Muscle of back (tissue), 11 donors: ENCODE measurements around the gene GZMB. TPM values are rescaled to one million over a fixed set of nuclear protein-coding genes. Genes with fewer than 3 reads are reported as not detected.
A peak's percentile ranks its signal among the peaks of the same experiment; 100 is the strongest.
"Not testable (repeated sequence)": the region's sequence is repeated elsewhere in the genome, so short reads cannot be mapped to it uniquely, and the experiment has no call there.

Source experiments
- DNase-seq, 3 donors: peaks; one replicate each; pipeline versions ENCODE4 v3.0.0 to v3.0.0-alpha.2; 2013
- polyA plus RNA-seq, 10 donors: library from polyadenylated mRNA; unstranded; fragments of 120-200 nt; gene quantifications; one replicate each; pipeline ENCODE4 v1.2.1, GENCODE V29; 2013; ENCODE audit not compliant: insufficient read length in 10 of 10

The GZMB gene
- polyA plus RNA-seq, 10 donors, result 0.24 to 0.85 (median 0.36) TPM; not detected in 2

- no peak for DNase-seq
These were observed 2.1 kb downstream of the GZMB start for GRCh38 chr14:24631749-24632335.

DNA sequence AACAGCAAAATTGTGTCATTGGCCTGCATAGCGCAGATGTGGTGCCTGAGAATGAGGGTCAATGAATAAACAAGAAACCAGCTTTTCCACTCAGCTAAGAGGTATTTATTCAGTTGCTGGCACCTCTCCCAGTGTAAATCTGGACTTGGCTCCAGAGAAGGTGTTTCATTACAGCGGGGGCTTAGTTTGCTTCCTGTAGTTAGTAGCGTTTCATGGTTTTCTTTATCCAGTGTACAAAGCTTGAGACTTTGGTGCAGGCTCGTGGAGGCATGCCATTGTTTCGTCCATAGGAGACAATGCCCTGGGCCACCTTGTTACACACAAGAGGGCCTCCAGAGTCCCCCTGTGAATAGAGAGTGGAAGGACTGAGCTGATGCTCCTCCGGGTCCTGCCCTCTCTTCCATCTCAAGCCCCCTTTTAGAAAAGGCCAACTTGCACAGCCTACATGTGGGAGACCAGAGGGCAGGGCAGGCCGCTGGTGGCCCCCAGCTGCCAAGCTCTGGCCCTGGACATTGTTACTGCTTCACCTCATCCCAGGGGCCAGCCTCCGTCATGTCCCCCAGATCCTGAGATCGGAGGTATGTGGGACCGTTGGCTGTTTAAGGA is 3.0 kb downstream of the GZMB start:
- peak in 2 of 3 donors; percentile 7 to 44 for DNase-seq

DNA sequence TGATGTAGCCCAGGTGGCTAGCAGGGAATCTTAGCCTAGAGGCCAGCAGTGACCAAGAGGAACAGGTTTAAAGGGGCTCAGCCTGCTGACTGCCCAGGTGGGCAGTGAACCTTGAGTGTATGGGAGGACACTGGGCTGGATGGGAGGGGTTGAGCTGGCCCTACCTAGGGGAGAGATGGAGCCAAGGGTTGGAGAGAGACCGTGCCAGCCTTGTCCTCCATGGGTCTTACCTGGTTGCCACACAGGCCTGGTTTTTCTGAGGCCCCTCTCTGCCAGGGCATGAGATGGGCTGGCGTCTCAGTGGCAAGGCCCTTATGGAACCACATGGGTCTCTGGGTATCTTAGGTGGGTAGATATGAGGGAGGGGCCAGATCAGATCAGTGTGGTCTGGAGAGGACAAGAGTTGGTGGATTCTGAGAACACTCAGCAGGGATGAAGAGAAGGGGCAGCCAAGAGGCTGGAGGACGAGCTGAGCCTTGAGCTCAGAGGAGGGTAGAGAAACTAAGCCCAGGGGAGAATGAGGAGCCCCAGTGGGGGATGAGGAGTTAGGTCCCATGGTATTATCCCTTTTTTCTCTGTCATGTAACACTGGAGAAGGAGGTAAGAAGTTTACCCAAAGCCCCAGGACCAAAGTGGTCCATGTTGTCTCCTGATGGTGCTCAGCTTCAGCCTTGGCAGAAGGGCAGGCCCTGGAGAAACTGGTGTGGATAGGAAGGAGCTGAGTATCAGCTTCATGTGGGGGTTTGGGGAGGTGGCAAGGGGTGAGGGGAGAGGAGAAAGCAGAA is 3.7 kb downstream of the GZMB start:
- no peak for DNase-seq

- DNase-seq, result no peak
These were observed 4.5 kb downstream of the GZMB start for GRCh38 chr14:24629521-24629920.

DNA sequence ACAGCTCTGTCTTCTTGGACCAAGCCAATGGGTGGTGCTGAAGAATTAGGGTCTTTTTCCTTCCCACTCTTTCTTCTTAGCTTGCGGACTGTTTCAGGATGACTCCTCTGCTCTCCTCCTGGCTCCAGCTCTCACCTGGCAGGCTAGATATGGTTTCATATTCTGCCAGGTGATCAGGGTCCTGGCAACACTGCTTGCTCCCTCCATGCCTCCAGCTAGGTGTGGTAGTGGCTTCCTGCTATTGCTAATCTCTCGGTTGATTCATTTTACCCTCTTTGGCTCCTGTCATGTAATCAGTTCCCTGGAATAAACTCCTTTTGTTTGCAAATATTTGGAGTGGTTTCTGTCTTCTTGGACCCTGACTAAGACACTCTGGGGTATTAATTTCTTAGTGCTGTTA is 20.2 kb downstream of the GZMB start:
- no peak for DNase-seq

DNA sequence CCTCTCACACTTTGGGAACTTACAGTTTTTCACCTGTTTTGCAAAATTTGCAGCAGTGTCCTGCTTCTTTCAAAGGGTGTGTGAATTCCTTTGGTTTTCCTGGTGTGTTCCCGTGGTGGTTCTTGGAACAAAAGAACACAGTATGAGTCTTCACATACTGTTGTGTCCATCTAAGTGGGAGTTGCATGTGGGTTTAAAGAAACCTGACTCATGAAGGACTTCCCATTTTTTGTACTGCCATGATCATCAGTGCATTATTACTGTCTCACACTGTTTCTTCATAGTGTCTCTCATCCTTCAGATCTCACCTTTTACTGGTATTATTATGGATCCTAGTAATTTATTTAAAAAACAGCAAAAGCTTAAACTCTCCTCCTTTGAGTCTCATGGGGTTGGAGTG is 20.7 kb downstream of the GZMB start:
- DNase-seq, result no peak

GRCh38 chr14:24612196-24612595 is 21.8 kb downstream of the GZMB start:
- no peak for DNase-seq

DNA sequence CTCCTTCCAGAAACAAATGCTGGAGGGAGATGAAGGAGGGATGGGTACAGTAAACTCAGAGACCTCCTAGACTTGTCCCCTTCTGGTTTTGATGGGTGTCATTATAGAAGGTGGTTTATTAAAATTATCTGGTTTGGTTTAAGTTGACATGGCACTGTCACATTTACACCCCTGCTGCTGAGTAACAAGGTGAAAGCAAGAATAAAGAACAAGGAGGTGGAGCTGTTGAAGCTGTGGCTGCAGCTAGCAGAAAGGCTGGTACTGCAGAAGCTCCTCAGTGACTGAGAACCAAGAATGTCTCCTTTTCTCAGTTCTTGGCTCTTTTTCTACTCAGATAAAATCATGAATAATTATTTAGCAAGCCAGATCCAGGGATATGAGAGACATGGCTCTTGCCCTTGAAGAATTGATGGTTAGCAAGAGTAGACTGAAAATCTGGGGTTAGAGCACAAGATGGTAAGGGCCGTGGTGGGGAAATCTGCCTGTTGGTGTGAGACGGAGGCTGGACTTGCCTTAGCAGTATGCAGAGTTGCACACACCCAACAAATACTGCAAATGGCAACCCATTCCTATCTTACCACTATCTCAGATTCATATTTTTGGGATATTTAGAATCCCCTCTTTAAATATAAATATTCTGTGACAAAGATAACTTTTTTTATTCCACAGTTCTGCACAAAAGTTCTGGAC is 24.2 kb downstream of the GZMB start, which contains the start of gene GZMH:
TSS of gene GZMH (minus strand) at position 31 of the 690 bp plus-strand sequence. CDS start 72 bp downstream, outside the sequence.
- no peak for DNase-seq

GRCh38 chr14:24607635-24608514 is 26.1 kb downstream of the GZMB start:
- DNase-seq, result no peak

- no peak for DNase-seq
These were observed 26.9 kb downstream of the GZMB start for GRCh38 chr14:24607081-24607480.

DNA sequence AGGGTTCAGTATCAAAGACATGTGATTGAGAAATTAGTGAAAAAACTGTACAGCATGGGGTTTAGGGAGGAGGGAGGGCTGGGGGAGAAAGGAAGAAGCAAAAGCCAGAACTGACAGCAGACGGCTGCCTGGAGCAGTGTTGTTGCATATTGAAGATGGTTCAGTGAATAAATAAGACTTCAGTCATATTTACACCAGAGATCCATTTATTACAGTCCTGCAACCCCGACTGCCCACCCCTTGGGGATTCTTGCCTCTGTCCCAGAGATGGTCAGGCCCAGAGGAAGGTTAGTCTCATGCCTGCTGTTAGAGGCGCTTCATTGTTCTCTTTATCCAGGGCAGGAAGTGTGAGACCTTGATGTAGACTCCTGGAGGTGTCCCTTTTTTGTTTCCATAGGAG is 27.7 kb downstream of the GZMB start:
- no peak for DNase-seq

DNA sequence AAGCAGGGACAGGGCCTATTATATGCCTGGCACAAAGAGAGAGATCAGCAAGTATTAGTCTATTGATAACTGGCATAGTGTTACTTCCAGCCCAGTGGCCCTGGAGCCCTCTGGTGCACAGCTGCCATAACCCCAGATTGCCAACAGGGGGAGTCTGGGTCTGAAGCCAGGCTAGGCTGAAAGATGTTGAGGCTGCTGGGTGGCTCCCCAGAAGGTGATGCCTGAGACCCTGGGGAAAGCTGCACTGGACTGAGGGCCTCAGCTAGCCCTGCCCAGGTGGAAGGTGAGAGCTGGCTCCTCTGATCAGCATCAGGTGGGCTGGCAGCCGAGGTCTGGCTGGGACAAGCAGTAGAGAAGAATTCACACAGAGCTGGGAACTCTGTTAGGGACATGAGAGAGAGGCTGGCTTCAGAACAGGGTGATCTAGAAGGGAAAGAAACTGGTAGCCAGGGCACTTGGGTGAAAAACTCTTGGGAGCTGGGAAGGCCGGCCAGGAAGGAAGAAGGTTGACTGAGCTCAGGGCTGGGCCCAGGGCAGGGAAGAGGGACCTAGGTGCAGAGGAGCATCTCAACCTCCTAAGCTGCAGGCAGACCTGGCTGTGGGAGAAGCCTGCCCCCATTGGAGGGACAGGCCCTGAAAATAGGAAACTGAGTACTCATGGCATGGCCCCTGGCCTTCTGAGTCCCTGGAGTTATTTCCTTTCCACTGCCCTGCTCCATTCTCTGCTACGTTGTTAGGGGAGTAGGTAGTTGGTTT is 28.4 kb downstream of the GZMB start:
- no peak for DNase-seq

GRCh38 chr14:24597403-24597802 is 36.6 kb downstream of the GZMB start:
- DNase-seq, result no peak

GRCh38 chr14:24595073-24595808 is 38.7 kb downstream of the GZMB start:
- DNase-seq, result no peak

DNA sequence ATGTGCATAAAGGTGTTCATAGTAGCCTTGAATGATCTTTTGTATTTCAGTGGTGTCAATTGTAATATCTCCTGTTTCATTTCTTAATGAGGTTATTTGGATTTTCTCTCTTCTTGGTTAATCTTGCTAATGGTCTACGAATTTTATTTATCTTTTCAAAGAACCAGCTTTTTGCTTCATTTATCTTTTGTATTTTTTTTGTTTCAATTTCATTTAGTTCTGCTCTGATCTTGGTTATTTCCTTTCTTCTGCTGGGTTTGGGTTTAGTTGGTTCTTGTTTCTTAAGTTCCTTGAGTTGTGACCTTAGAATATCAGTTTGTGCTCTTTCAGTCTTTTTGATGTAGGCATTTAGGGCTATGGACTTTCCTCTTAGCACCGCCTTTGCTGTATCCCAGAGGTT is 43.0 kb downstream of the GZMB start:
- DNase-seq, result not testable (repeated sequence)

DNA sequence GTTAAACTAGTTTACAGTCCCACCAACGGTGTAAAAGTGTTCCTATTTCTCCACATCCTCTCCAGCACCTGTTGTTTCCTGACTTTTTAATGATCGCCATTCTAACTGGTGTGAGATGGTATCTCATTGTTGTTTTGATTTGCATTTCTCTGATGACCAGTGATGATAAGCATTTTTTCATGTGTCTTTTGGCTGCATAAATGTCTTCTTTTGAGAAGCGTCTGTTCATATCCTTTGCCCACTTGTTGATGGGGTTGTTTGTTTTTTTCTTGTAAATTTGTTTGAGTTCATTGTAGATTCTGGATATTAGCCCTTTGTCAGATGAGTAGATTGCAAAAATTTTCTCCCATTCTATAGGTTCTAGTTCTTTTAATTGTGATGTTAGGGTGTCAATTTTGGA is 49.6 kb downstream of the GZMB start:
- not testable (repeated sequence) for DNase-seq
